ENCODE data around the gene PCSK5. TPM values are rescaled to one million over a fixed set of nuclear protein-coding genes. Genes with fewer than 3 reads are reported as not detected.

Gene PCSK5
- polyA plus RNA-seq, 1 donor (not counting 4 experiments of a cell fraction or from before 2014, with no cell fraction given): 1.9 TPM

DNA sequence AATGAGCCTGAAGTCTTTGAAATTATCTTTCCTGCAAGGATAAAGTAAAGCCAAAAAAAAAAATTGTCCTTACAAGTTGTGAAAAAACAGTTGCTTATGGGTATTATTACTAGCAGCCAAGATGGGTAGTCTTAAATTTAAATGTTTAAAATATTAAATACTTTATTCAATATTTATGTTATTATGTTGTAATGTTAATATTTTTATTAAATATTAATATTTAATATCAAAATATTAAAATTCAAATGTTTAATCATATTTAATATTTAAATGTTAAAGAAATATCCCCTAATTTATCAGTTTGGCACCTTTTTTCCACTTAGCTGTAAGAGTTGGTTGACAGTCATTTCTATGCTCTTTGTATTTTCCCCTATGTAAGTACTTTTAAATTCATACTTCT, 86.1 kb downstream of the PCSK5 start:
- TF ChIP-seq EZH2 (IDR thresholded peaks at IDR 0.05; ENCODE audit: low read length) (no peak), CTCF (optimal IDR thresholded peaks at IDR 0.05 in 1 of 3, IDR thresholded peaks at IDR 0.05 in 1 of 3, conservative IDR thresholded peaks at IDR 0.05 in 1 of 3; ENCODE audit: extremely low read depth in 1 of 3, insufficient read depth in 2 of 3, low read length in 3 of 3) (no peak)
- dilution Hi-C loops (cut with MboI; ENCODE audit: extremely low pct_ligation_motif_present, low sequenced_read_pairs): no loop called here
- no peak for FAIRE-seq

DNA sequence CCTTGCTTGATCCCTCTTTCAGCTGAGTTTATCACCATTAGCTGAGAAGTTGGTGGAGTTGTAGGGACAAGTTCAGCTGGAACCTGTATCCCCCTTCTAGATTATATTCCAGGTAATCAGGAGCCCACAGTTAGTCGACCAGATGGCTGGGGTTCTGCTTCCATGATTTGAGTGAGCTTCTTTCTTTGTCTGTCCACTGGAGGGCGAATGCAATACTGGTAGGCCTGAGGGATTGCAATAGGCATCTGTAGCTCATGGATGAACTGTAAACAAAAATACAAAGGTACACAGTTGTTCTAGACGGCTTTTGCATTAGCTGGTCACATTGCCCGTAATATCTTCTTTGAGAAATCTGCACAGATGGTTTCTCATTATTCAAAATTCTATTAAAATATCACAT, 88.9 kb downstream of the PCSK5 start:
- Histone ChIP-seq H3K9me3 (ENCODE audit: control insufficient read depth, low read depth, low read length) (no peaks in the 10 kb centered on the region), H3K4me2 (ENCODE audit: control insufficient read depth, extremely low read depth, insufficient read depth, low read depth, low read length) (no peak overlapping the region), H4K20me1 (ENCODE audit: control insufficient read depth, extremely low read depth, insufficient read depth, low read length) (no peaks in the 10 kb centered on the region), H3K36me3 (ENCODE audit: control insufficient read depth in 2 of 2, extremely low read depth in 1 of 2, insufficient read depth in 2 of 2, low read length in 2 of 2) (no peaks in the 10 kb centered on the region), H3K9ac (ENCODE audit: control insufficient read depth, extremely low read depth, insufficient read depth, low read length) (no peak overlapping the region), H3K27ac (ENCODE audit: control insufficient read depth, insufficient read depth, low read length) (no peak overlapping the region), H3K9me1 (ENCODE audit: control insufficient read depth, extremely low read depth, insufficient read depth, low read length) (no peaks in the 10 kb centered on the region), H3K4me1 (ENCODE audit: control insufficient read depth, extremely low read depth, insufficient read depth, low read length) (no peaks in the 10 kb centered on the region), H3K27me3 (ENCODE audit: control insufficient read depth, extremely low read depth, insufficient read depth, low read length) (no peaks in the 10 kb centered on the region), H3K79me2 (ENCODE audit: control insufficient read depth, insufficient read depth, low read length) (no peaks in the 10 kb centered on the region), H3K4me3 (ENCODE audit: control insufficient read depth in 2 of 3, extremely low read depth in 1 of 3, insufficient read depth in 2 of 3, low read depth in 1 of 3, low read length in 3 of 3) (no peak overlapping the region), H2AFZ (ENCODE audit: control insufficient read depth, low read length) (no peak overlapping the region)
- TF ChIP-seq EZH2 (IDR thresholded peaks at IDR 0.05; ENCODE audit: low read length): no peak
- TF ChIP-seq CTCF (optimal IDR thresholded peaks at IDR 0.05 in 1 of 3, IDR thresholded peaks at IDR 0.05 in 1 of 3, conservative IDR thresholded peaks at IDR 0.05 in 1 of 3; ENCODE audit: extremely low read depth in 1 of 3, insufficient read depth in 2 of 3, low read length in 3 of 3): peak; percentile 33 to 55 (median 53)
- DNase-seq (ENCODE audit: low read depth, low spot score) (no peak), FAIRE-seq (peak; percentile 26)
- dilution Hi-C loops (cut with MboI; ENCODE audit: extremely low pct_ligation_motif_present, low sequenced_read_pairs): no loop called here

More for the DNA sequence above, 86.1 kb downstream of the PCSK5 start:
- H3K27ac ChIP-seq (ENCODE audit: control insufficient read depth, insufficient read depth, low read length): no peak overlapping the region
- no peaks in the 10 kb centered on the region for H3K79me2 ChIP-seq (ENCODE audit: control insufficient read depth, insufficient read depth, low read length)
- no peaks in the 10 kb centered on the region for H3K4me1 ChIP-seq (ENCODE audit: control insufficient read depth, extremely low read depth, insufficient read depth, low read length)
- H3K9me3 ChIP-seq (ENCODE audit: control insufficient read depth, low read depth, low read length): no peaks in the 10 kb centered on the region
- no peak overlapping the region for H3K9ac ChIP-seq (ENCODE audit: control insufficient read depth, extremely low read depth, insufficient read depth, low read length)
- no peak overlapping the region for H3K4me2 ChIP-seq (ENCODE audit: control insufficient read depth, extremely low read depth, insufficient read depth, low read depth, low read length)
- no peak for DNase-seq (ENCODE audit: low read depth, low spot score)
- H3K27me3 ChIP-seq (ENCODE audit: control insufficient read depth, extremely low read depth, insufficient read depth, low read length): no peaks in the 10 kb centered on the region
- no peaks in the 10 kb centered on the region for H4K20me1 ChIP-seq (ENCODE audit: control insufficient read depth, extremely low read depth, insufficient read depth, low read length)
- H2AFZ ChIP-seq (ENCODE audit: control insufficient read depth, low read length): no peak overlapping the region
- no peaks in the 10 kb centered on the region for H3K36me3 ChIP-seq (ENCODE audit: control insufficient read depth in 2 of 2, extremely low read depth in 1 of 2, insufficient read depth in 2 of 2, low read length in 2 of 2)
- no peak overlapping the region for H3K4me3 ChIP-seq (ENCODE audit: control insufficient read depth in 2 of 3, extremely low read depth in 1 of 3, insufficient read depth in 2 of 3, low read depth in 1 of 3, low read length in 3 of 3)
- no peaks in the 10 kb centered on the region for H3K9me1 ChIP-seq (ENCODE audit: control insufficient read depth, extremely low read depth, insufficient read depth, low read length)
